A549 (cell line): ENCODE measurements around the gene TMPRSS9. TPM values are rescaled to one million over a fixed set of nuclear protein-coding genes. Genes with fewer than 3 reads are reported as not detected.

ENCODE experiments used
- ATAC-seq, 2 experiments: fragments of 200-7000 bp in 1 of 2; fragments of >200 bp in 1 of 2; cut with Nextera tagmentation in 1 of 2; cut with Tn5 transposase in 1 of 2; 3 replicates each; pipeline versions ENCODE4 v1.8.0 to v1.9.1; 2018 to 2020; ENCODE audit warnings: mild to moderate bottlenecking in 1 of 2, moderate library complexity in 1 of 2
- CTCF ChIA-PET: fragments of 300-600 bp; sonication (Branson Sonifier 250); formaldehyde crosslinking; extraction: SDS; loops from one replicate; lab custom pipeline; 2021; ENCODE audit warnings: antibody characterized with exemption, inconsistent platforms; lab: Yijun Ruan, JAX
- POLR2A ChIA-PET: fragments of 350-600 bp; formaldehyde crosslinking; extraction: SDS; loops from one replicate; lab custom pipeline; 2021; ENCODE audit warnings: antibody characterized with exemption, inconsistent platforms; lab: Yijun Ruan, JAX
- DNase-seq, 2 experiments: peaks; one replicate each; pipeline versions ENCODE4 v3.0.0 to v3.0.0-alpha.2; 2011 to 2016; ENCODE audit warnings: low read depth in 1 of 2, low spot score in 1 of 2
- FAIRE-seq: peaks from 2 replicates; lab custom pipeline; 2011; peaks lifted over from hg19 to GRCh38; lab: Jason Lieb, UNC
- H3K27ac ChIP-seq, 2 experiments: fragments of >200 bp; sonication (Bioruptor Twin); formaldehyde crosslinking; 3 replicates each; pipeline ENCODE4 v1.5.1; 2016 to 2017
- H3K4me1 ChIP-seq: fragments of >200 bp; sonication (Bioruptor Twin); formaldehyde crosslinking; 3 replicates; pipeline ENCODE4 v1.6.1; 2016
- H3K4me2 ChIP-seq: fragments of >200 bp; sonication (Bioruptor Twin); formaldehyde crosslinking; 3 replicates; pipeline ENCODE4 v1.6.1; 2016
- H3K4me3 ChIP-seq: fragments of >200 bp; sonication (Bioruptor Twin); formaldehyde crosslinking; 3 replicates; pipeline ENCODE4 v1.5.1; 2016
- H3K9me3 ChIP-seq: fragments of >200 bp; sonication (Bioruptor Twin); formaldehyde crosslinking; 3 replicates; pipeline ENCODE4 v1.6.1; 2016
- ATOH8 ChIP-seq: fragments of 250-450 bp; sonication (Bioruptor Pico); IDR thresholded peaks from 2 replicates; pipeline ENCODE4 v1.5.0; 2020; ENCODE audit warnings: low read depth, mild to moderate bottlenecking, moderate library complexity
- EHF ChIP-seq: fragments of 250-450 bp; sonication (Bioruptor Pico); IDR thresholded peaks from 2 replicates; pipeline ENCODE4 v1.5.0; 2020; ENCODE audit warnings: mild to moderate bottlenecking
- EHMT2 ChIP-seq: fragments of 200-600 bp; sonication (generic); IDR thresholded peaks from 2 replicates; pipeline ENCODE4 v1.6.1; 2016; ENCODE audit warnings: antibody characterized with exemption, low read depth, mild to moderate bottlenecking, moderate library complexity
- FOSB ChIP-seq: fragments of 250-450 bp; sonication (Bioruptor Pico); IDR thresholded peaks from 2 replicates; pipeline ENCODE4 v1.5.0; 2020; ENCODE audit warnings: mild to moderate bottlenecking, moderate library complexity
- FOSL2 ChIP-seq, 2 experiments: fragments of 450-650 bp in 1 of 2; fragments of >200 bp in 1 of 2; sonication (Bioruptor Twin) in 1 of 2; formaldehyde crosslinking; IDR thresholded peaks; 2 replicates each; pipeline versions ENCODE4 v1.5.0 to v1.6.1; 2016 to 2020; ENCODE audit warnings: mild to moderate bottlenecking in 1 of 2, moderate library complexity in 1 of 2
- FOXS1 ChIP-seq: fragments of 250-450 bp; sonication (Bioruptor Pico); IDR thresholded peaks from 2 replicates; pipeline ENCODE4 v1.5.0; 2020; ENCODE audit warnings: mild to moderate bottlenecking, moderate library complexity
- HDAC2 ChIP-seq: fragments of 200-600 bp; sonication (generic); IDR thresholded peaks from 2 replicates; pipeline ENCODE4 v1.6.1; 2016
- HES2 ChIP-seq: fragments of >200 bp; sonication (Bioruptor Twin); formaldehyde crosslinking; IDR thresholded peaks from 2 replicates; pipeline ENCODE4 v1.6.1; 2016
- HEYL ChIP-seq: fragments of 250-450 bp; sonication (Bioruptor Pico); IDR thresholded peaks from 2 replicates; pipeline ENCODE4 v1.8.0; 2021; ENCODE audit warnings: mild to moderate bottlenecking, moderate library complexity
- HOXA7 ChIP-seq: fragments of 250-450 bp; sonication (Bioruptor Pico); IDR thresholded peaks from 2 replicates; pipeline ENCODE4 v1.5.0; 2020; ENCODE audit warnings: mild to moderate bottlenecking, moderate library complexity
- HOXB5 ChIP-seq: fragments of 250-450 bp; sonication (Bioruptor Pico); IDR thresholded peaks from 2 replicates; pipeline ENCODE4 v1.5.0; 2020; ENCODE audit warnings: mild to moderate bottlenecking, moderate library complexity
- JUN ChIP-seq, 2 experiments: fragments of >200 bp; sonication (Bioruptor Twin); formaldehyde crosslinking; IDR thresholded peaks; 2 replicates in 1 of 2; 3 replicates in 1 of 2; pipeline ENCODE4 v1.6.1; 2016 to 2017
- MAFK ChIP-seq: fragments of 450-650 bp; IDR thresholded peaks from 2 replicates; pipeline ENCODE4 v1.6.1; 2014; ENCODE audit not compliant: partially characterized antibody
- MAZ ChIP-seq: fragments of 150-350 bp; IDR thresholded peaks from 2 replicates; pipeline ENCODE4 v1.6.1; 2014; ENCODE audit warnings: antibody characterized with exemption, low read depth, low read length, borderline replicate concordance
- NPAS2 ChIP-seq: fragments of 250-450 bp; sonication (Bioruptor Pico); IDR thresholded peaks from 2 replicates; pipeline ENCODE4 v1.8.0; 2022; ENCODE audit warnings: mild to moderate bottlenecking, moderate library complexity, borderline replicate concordance
- PHF8 ChIP-seq: fragments of 200-600 bp; sonication (generic); IDR thresholded peaks from 2 replicates; pipeline ENCODE4 v1.6.1; 2016; ENCODE audit warnings: low read depth, mild to moderate bottlenecking, antibody characterized with exemption, moderate library complexity, borderline replicate concordance
- POLR2A ChIP-seq: IDR thresholded peaks from 2 replicates; pipeline ENCODE4 v1.6.1; 2012; ENCODE audit warnings: mild to moderate bottlenecking, low read length
- RAD21 ChIP-seq, 2 experiments: fragments of >200 bp in 1 of 2; sonication (Bioruptor Twin) in 1 of 2; formaldehyde crosslinking in 1 of 2; IDR thresholded peaks in 1 of 2; conservative IDR thresholded peaks in 1 of 2; 2 replicates in 1 of 2; 3 replicates in 1 of 2; pipeline ENCODE4 v1.6.1; 2012 to 2018; ENCODE audit warnings: inconsistent platforms in 1 of 2
- RARB ChIP-seq: fragments of 250-450 bp; sonication (Bioruptor Pico); IDR thresholded peaks from 2 replicates; pipeline ENCODE4 v1.8.0; 2021; ENCODE audit warnings: mild to moderate bottlenecking, moderate library complexity
- RCOR1 ChIP-seq: fragments of 150-350 bp; IDR thresholded peaks from 2 replicates; pipeline ENCODE4 v1.6.1; 2014; ENCODE audit warnings: antibody characterized with exemption, low read length, low read depth
- RNF2 ChIP-seq: fragments of 200-600 bp; sonication (generic); IDR thresholded peaks from 2 replicates; pipeline ENCODE4 v1.6.1; 2016; ENCODE audit warnings: low read depth, mild to moderate bottlenecking, antibody characterized with exemption, moderate library complexity, borderline replicate concordance
- TP53 ChIP-seq: fragments of 250-450 bp; sonication (Bioruptor Pico); IDR thresholded peaks from 2 replicates; pipeline ENCODE4 v1.5.0; 2021; ENCODE audit warnings: mild to moderate bottlenecking, moderate library complexity
- WGBS: methylation state at CpG from one replicate; pipeline ENCODE4 v1.1.6; 2017; ENCODE audit errors: missing lambda C conversion rate; 5-methylcytosine and 5-hydroxymethylcytosine counted together
- polyA plus RNA-seq, 4 experiments: library from polyadenylated mRNA; depleted of rRNA in 3 of 4; stranded (reverse); fragments of >200 nt; fragmentation: RNase III in 1 of 4; extraction: RNeasy Plus Mini Kit Qiagen cat#74134 plus additional on column Dnase treatment in 1 of 4; gene quantifications; 2 replicates in 3 of 4; 3 replicates in 1 of 4; pipeline ENCODE4 v1.2.3, GENCODE V29; 2011 to 2017
- TF ChIP-seq, protein P1 (sequence below): IDR thresholded peaks from 2 replicates; pipeline ENCODE4 v1.6.1; 2012
- TF ChIP-seq, protein P2 (sequence below): fragments of 450-650 bp; IDR thresholded peaks from 2 replicates; pipeline ENCODE4 v1.6.1; 2014; ENCODE audit warnings: antibody characterized with exemption
- TF ChIP-seq, protein P3 (sequence below): IDR thresholded peaks from 2 replicates; pipeline ENCODE4 v1.6.1; 2012; ENCODE audit warnings: low read depth, borderline replicate concordance
- TF ChIP-seq, protein P4 (sequence below): fragments of 150-350 bp; IDR thresholded peaks from 2 replicates; pipeline ENCODE4 v1.6.1; 2014; ENCODE audit warnings: low read depth, mild to moderate bottlenecking, low read length

TMPRSS9 gene
- polyA plus RNA-seq, 2 of the 4 experiments (the other 2 are of a cell fraction) = 0.01 TPM; not detected in 1

- 97% methylated on average over 26 of the region's 54 CpGs for WGBS
- Histone ChIP-seq H3K4me2 (no peak overlapping the region), H3K9me3 (no peaks in the 10 kb centered on the region), H3K4me3 (no peak overlapping the region), H3K4me1 (no peaks in the 10 kb centered on the region), H3K27ac (no peak overlapping the region)
- ATAC-seq = no peak
- TF ChIP-seq FOXS1 (CRISPR knock-in tag) (no peak), RARB (CRISPR knock-in tag) (no peak), JUN (IDR thresholded peaks at IDR 0.05) (no peak), EHMT2 (no peak), PHF8 (no peak), NPAS2 (CRISPR knock-in tag) (no peak), HEYL (CRISPR knock-in tag) (no peak), RNF2 (no peak), MAZ (no peak), RCOR1 (no peak), RAD21 (conservative IDR thresholded peaks at IDR 0.05 in 1 of 2, IDR thresholded peaks at IDR 0.05 in 1 of 2) (no peak), HOXB5 (no peak)
- TF ChIP-seq, protein P1, sequence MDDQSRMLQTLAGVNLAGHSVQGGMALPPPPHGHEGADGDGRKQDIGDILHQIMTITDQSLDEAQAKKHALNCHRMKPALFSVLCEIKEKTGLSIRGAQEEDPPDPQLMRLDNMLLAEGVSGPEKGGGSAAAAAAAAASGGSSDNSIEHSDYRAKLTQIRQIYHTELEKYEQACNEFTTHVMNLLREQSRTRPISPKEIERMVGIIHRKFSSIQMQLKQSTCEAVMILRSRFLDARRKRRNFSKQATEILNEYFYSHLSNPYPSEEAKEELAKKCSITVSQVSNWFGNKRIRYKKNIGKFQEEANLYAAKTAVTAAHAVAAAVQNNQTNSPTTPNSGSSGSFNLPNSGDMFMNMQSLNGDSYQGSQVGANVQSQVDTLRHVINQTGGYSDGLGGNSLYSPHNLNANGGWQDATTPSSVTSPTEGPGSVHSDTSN = no peak
- TF ChIP-seq, protein P2, sequence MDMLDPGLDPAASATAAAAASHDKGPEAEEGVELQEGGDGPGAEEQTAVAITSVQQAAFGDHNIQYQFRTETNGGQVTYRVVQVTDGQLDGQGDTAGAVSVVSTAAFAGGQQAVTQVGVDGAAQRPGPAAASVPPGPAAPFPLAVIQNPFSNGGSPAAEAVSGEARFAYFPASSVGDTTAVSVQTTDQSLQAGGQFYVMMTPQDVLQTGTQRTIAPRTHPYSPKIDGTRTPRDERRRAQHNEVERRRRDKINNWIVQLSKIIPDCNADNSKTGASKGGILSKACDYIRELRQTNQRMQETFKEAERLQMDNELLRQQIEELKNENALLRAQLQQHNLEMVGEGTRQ = no peak
- TF ChIP-seq, protein P3, sequence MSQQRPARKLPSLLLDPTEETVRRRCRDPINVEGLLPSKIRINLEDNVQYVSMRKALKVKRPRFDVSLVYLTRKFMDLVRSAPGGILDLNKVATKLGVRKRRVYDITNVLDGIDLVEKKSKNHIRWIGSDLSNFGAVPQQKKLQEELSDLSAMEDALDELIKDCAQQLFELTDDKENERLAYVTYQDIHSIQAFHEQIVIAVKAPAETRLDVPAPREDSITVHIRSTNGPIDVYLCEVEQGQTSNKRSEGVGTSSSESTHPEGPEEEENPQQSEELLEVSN = no peak
- TF ChIP-seq, protein P4, sequence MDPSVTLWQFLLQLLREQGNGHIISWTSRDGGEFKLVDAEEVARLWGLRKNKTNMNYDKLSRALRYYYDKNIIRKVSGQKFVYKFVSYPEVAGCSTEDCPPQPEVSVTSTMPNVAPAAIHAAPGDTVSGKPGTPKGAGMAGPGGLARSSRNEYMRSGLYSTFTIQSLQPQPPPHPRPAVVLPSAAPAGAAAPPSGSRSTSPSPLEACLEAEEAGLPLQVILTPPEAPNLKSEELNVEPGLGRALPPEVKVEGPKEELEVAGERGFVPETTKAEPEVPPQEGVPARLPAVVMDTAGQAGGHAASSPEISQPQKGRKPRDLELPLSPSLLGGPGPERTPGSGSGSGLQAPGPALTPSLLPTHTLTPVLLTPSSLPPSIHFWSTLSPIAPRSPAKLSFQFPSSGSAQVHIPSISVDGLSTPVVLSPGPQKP = no peak
- no peak for FAIRE-seq
- DNase-seq = no peak
- ChIA-PET CTCF (interaction anchor here (0.8 kb wide), 1 partner anchor 275 kb away, joined by 3 read pairs; no protein-coding TSS in a partner anchor), POLR2A (no interaction called here)
These were observed 21.1 kb upstream of the TMPRSS9 start for GRCh38 chr19:2338751-2339643.

DNA sequence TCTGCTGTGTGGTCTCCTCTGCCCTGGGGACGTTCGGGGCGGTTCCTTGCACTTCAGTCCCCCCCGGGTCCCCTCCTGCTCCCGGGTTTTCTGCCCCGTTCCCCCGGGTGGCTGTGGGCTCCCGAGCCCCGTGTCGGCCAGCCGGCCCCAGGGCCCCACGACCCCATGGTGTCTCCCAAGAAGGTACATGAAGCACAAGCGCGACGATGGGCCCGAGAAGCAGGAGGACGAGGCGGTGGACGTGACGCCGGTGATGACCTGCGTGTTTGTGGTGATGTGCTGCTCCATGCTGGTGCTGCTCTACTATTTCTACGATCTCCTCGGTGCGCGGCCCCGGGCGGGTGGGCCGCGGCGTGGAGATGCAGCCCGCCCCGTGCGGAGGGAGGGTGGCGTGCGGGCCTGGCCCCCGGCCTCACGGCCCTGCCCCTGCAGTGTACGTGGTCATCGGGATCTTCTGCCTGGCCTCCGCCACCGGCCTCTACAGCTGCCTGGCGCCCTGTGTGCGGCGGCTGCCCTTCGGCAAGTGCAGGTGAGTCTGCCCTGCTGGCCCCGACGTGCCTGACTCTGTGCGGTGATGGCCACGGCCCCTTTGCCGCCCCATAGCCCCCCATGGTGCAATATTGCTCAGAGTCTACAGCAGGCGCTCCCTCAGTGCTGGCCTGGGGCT, 20.3 kb upstream of the TMPRSS9 start:
- POLR2A ChIA-PET = no interaction called here
- 98% methylated on average over 19 of the region's 52 CpGs for WGBS
- TF ChIP-seq EHF (CRISPR knock-in tag) = no peak
- no peak for TF ChIP-seq HDAC2
- no peak for TF ChIP-seq MAFK
- TF ChIP-seq FOSL2 (IDR thresholded peaks at IDR 0.05) = no peak
- TF ChIP-seq FOSL2 (CRISPR knock-in tag; IDR thresholded peaks at IDR 0.05) = no peak
- no peak for TF ChIP-seq FOSB (CRISPR knock-in tag)
- TF ChIP-seq HES2 = no peak
- TF ChIP-seq HOXA7 (CRISPR knock-in tag) = no peak
- no peak for TF ChIP-seq POLR2A
- no peak for TF ChIP-seq ATOH8 (CRISPR knock-in tag)
- TF ChIP-seq FOXS1 (CRISPR knock-in tag) = no peak
- TF ChIP-seq TP53 (CRISPR knock-in tag) = no peak
- TF ChIP-seq RAD21 (conservative IDR thresholded peaks at IDR 0.05 in 1 of 2, IDR thresholded peaks at IDR 0.05 in 1 of 2) = no peak
- TF ChIP-seq, all 56 proteins: peak for 0
- no peak for ATAC-seq
- no peak for FAIRE-seq
- Histone ChIP-seq H3K9me3 (no peaks in the 10 kb centered on the region), H3K4me1 (no peaks in the 10 kb centered on the region), H3K27ac (no peak overlapping the region), H3K4me3 (no peak overlapping the region), H3K4me2 (no peak overlapping the region)
- DNase-seq = no peak
- CTCF ChIA-PET = no interaction called here
